GM21529 (cell line): ENCODE data around the gene FNIP2.

Experiments used
- ATAC-seq: cut with Tn5 transposase; IDR thresholded peaks from one replicate; pipeline ENCODE4 v1.9.1; 2021; ENCODE audit not compliant: unreplicated experiment

Gene FNIP2

DNA sequence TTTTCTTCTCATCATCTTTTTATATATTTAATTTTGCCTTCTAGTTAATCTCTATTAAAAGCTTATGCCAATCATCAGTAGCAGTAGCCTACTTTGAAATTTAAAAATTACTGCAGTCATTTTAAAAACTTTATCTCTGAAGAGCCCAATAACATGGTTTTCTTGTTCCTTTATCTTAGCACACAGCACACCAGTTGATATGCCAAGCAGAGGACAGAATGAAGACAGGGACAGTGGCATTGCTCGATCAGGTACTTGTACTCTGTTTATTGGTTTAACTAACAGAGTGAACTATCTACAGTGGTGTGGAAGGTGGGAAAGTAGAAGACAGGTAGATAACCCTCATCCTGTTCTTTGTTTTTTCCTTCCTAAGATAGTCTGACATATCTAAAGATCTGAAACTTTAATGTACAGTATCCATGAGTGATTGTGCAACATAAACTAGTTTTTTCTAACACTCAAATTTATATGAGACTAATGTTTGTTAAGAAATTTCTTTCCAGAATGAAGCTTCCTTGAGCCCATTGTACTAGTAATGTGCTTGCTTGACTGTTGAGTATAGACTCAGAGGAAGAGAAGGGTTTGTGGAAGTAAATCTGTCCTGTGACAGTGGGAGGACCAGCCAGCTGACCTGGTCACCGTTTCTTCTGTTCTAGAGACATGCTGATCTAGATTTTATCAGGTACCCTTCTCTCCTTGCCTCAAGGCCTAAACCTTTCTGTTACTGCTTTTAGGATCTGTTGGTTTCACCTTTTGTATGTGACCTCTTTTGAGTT lies 66.6 kb downstream of the FNIP2 start:
- ATAC-seq, result no peak

DNA sequence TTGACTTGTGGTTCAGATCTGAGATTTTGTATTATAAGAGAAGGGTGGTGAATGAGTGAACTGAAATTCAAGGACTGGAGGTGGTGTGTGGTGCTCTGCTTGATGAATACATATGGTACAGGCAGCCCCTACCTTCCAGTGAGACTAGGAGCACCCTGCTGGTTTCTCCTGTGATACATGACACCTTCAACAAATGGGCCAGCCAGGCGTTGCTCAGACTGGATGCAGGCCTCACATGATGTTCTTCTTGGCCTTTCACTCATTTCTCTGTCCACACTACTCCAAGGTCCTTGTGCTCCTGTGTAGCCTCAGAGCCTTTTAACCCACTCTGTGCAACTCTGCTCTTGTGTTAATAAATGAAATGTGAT lies 67.2 kb downstream of the FNIP2 start:
- no peak for ATAC-seq

DNA sequence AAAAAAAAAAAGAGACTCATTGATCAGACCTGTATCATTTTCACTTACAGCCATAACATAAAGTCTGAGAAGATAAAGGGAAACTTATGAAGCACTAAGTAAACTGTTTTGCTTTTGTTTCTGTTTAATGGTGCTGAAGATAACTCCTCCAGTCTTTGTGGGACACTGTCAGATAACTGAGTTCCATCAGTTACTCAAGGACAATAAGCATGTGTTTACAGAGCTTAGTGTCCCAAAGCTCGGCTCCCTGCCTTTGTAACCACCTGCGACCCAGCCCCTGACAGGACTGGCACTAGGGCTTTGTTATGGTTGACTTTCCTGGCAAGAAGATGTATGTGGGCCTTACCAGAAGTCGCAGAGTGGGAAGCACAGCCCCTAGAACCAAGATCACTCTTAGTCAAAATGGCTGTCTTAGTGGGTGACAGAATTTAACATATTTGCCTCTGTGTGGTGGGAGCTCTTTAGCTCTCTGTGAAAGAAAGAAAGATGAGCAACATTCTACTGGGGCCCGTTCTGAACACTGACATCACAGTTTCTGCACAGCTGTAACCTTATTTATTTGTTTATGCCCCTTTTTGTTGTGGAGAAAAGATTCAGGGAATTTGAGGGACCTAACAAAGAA lies 68.1 kb downstream of the FNIP2 start:
- no peak for ATAC-seq

DNA sequence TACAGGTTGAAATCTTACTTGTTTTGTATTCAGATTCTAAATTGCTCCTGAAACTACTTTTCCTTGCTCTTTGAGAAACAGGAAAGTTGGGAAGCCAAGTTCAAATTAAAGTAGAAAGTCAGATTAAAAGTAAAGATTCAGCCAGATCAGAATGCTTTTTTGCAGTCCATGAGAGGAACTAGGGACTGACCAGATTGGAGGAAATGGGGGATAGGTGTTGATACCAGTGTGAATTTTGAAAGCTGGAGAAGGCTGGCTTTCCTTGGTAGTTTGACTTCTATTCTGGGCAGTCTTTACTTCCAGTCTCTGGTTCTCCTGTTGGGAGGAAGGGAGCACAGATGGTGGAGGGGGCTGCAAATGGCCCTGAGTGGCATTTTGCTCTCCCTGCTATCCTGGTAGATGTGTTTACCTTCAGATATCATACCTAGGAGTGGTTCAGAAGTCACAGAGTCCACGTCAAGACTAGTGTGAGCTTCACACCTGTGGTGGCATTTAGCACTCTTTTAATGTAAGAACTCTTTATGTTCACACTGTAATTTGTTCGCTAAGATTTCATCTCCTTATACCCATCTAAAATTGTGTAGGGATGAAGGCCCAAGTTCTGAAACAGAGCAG lies 68.8 kb downstream of the FNIP2 start:
- ATAC-seq, result no peak

DNA sequence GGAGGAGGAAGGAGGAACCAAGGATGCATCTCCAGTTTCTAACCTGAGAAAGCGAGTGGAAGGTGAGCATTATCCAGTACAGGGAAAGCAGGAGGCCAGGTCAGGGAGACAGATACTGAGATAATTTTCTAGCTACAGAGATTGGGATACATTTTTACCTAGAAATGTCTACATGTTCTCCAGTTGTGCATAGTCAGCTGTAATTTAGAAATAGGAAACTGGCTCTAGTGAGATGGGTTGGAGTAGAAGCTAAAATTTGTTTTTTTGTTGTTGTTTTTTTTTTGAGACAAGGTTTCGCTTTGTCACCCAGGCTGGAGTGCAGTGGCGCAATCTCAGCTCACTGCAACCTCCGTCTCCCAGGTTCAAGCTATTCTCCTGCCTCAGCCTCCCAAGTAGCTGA lies 71.3 kb downstream of the FNIP2 start:
- ATAC-seq, result no peak

DNA sequence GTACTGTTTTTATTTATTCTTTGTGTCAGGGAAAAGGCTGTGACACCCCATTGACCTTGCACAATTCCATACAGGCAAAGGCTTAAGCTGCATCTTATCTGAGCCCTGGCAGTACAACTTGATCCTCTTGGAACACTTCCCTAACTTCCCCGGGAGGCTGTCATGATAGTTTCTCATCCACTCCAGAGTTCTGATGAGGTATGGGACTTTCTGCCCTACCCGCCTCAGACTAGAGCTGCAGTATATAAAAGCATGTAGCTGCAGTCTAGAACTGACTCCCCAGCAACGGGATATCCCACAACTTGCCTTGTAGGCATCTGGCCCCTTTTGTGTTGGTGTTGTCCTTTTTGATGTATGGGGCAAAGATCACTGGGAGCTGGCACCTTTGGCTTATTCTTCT lies 72.7 kb downstream of the FNIP2 start:
- ATAC-seq, result no peak

DNA sequence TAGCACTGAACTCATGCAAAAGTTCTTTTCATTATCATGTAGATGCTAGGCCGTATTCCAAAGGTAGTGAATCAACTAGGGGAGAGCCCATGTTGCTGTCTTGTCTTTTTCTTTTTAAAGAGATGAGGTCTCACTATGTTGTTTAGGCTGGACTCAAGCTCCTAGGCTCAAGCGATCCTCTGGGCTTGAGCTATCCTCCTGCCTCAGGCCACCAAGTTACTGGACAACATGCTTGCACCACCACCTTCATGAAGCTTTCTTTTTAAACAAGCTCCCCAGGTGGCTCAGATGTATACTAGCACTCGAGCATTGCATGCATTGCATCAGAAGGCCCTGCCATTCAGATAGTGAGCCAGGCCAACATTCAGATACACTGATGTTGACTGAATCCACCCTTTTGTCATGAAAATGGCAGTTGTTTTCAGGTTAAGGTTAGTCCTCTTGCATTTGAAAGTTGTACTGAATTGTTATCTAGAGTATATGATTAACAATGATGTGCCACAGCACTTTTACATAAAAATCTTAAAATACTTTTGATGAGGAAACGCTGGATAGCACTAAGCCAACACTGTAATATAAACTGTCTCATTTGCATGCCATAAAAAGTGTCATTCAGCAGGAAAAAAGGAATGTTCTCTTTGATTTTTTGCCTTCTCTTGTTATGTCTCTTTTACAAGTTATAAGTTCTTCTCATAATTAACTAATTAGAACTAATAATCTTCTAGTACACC lies 76.7 kb downstream of the FNIP2 start:
- ATAC-seq, result no peak

DNA sequence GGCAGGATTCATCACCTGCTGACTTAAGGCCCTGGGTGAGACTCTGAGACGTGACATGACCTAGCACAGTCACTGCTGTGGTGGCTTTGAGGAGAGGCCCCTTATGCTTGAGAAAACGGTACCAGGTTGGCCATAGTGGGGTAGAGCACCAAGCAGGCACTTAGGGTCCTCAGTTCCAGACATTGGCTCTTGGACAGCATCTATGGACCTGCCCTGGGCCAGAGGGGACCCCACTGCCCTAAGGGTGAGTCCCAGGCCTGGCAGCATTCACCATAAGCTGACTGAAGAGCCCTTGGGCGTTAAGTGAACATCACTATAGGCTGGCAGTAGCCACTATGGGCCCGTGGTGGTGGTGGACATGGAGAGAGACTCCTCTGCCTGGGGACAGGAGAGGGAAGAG lies 78.7 kb downstream of the FNIP2 start:
- no peak for ATAC-seq

DNA sequence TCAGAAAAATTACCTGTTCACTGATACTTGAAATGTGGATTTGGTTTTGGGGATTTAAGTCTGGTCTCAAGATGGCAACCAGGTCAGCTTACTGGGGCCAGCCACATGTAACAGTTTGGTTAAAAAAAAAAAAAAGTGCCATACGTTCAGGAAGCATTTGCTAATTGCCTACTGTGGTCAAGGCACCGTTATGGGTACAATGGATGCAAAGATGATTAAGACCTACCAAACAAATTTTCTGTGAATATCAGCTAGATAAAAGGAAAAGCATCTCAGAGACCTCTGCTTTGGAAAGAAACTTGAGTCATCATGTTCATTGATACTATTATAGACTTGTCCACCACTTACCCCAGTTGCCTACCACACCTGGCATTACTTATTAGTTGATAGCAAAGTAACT lies 80.9 kb downstream of the FNIP2 start:
- no peak for ATAC-seq

DNA sequence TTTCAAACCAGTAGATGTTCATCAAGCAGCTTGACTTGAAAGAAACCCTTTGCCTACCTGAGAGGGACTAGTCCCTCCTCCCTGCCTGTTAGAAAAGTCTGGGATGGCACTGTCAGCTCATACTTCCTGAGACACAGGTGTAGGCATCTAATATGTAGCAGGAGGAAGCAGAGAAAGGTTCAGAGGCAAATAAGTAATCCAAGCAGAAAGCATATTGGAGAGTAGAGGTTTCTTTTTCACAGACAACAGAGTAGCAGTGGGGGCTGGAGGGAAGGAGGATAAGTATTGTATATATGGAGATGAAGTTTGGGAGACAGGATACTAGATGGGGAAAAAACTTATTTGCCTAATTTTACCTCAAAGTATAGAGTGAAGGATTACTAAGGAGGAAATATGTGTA lies 81.5 kb downstream of the FNIP2 start:
- no peak for ATAC-seq

DNA sequence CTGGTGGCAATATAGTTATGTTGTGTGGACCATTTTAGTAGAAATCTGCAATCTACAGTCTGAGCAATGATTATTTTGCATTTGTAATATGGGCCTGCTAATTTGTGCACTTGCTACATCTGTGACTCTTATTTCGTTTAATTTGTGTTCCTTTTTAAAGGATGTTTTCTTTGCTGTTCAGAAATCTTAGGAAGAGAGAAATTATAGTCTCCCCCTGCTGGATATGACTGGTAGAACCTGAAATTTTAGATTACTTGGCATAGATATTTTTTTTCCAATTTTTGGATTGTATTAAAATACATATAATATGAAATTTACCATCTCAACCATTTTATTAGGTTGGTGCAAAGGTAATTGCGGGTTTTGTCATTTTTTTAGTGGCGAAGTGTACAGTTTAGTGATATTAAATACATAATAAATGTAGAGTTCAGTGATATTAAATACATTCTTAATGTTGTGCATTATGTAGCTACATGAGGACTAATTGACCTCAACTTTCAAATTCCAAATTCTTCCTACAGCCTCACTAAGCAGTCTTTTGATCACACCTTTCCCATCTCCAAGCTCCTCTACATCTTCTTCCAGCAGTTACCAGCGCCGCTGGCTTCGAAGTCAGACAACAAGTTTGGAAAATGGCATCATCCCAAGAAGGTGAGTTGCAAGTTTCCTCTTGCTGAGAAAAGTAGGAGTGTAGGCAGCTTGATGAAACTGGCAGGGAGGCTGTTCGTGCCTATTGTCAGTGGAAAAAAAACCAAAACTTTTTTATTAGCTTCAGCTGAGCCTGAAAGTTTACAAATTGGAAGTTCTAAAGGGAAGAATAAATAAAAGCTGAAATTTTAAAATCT lies 82.2 kb downstream of the FNIP2 start:
- no peak for ATAC-seq

DNA sequence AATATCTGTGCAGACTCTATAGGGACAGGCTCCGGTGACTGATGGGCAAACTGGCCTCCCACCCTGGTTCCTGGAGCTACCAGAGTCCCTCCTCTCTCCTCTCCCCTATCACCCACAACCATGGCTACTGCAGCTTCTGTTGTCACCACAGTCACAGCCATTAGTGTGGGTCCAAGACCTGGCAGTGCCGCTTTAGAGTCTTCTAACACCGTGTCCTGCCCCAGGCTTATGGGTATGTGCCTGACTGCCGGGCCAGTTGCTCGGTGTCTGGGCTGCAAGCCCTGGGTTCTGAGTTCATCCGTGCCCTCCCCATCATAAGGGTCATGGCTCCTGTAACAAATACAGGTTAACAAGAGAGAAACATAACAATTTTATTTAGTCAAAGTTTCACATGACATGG lies 85.4 kb downstream of the FNIP2 start:
- ATAC-seq, result no peak

DNA sequence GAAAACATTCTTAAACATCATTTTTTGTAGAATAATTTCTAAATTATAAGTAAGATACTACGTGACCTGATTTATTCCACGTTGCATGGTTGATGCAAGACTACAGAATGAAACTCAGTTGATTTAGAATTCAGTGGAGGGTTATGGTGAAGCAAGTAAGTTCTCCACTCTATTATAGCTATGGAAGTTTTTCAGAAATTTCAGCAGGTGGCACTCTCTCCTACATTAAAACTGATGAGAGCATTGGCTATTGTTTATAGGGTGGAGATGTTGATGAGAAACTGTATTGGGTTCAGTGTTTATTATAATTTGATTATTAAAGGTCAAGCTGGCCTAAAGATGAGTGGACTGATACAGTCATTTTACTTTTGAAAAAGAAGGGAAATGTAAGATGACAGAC lies 88.0 kb downstream of the FNIP2 start:
- ATAC-seq, result peak; percentile 65

DNA sequence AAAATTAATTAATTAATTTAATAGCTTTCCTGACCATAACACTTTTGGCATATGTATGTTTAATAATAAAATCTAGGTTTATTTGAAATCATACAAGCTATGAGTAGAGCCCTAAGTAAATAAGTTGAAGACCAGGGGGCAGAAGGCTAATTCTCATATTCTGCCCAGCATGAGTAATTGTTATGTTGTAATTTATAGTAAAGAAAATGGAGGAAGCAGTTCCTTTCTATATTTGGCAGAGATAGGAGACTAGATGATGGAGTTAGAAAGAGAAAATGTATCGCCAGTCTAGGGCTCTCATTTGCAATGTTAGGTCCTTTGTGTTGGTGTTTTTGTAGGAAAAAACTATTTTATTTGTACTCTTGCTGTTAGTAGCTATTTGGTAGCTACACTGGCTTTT lies 89.1 kb downstream of the FNIP2 start:
- no peak for ATAC-seq

DNA sequence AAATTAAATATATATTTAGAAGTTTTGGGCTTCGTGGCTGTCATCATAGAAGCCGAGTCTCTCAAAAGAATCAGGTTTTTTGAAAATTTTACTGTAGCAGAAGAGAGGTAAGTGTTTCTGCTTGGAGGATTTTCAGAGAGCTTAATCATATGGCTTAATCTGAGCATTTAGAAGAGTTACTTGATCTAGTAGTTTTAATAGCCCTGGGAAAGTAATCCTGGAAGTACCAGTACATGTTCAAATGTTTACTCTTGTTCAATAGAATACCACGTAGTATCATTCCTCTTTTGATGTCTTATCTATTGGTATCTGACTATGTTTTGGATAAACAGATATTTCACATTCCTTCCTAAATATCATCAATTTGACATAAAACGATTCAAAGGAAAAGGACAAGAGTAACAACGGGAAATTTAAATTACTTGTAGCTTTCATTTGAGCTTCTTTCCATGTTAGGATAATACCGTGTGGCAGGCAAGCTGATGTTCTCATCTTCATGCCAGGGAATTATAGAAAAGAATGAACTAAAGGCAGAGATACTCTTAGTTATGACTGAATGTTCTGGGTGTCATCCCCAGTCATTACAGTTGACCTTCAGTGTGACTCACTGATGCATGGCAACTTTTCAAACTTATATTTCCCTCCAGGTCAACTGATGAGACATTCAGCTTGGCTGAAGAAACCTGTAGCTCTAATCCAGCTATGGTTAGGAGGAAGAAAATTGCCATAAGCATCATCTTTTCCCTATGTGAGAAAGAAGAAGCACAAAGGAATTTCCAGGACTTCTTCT lies 89.8 kb downstream of the FNIP2 start:
- ATAC-seq, result no peak

DNA sequence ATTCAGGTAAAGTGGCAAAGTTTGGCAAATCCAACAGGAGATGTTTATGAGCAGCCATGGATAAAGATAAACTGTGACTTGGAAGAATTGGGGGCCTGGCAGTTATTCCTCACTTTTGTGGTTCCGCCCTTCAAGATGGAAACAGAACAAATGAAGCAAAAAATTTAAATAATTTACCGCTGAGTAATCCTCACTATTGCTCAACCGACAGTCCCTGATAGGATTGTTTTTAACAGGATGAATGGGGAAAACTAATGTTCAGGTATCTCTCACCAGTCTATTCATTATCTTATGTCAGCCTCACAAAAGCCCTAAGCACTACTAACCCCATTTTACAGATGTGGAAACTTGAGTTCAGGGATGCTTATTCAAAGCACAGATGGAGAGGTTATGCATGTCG lies 90.8 kb downstream of the FNIP2 start:
- no peak for ATAC-seq

DNA sequence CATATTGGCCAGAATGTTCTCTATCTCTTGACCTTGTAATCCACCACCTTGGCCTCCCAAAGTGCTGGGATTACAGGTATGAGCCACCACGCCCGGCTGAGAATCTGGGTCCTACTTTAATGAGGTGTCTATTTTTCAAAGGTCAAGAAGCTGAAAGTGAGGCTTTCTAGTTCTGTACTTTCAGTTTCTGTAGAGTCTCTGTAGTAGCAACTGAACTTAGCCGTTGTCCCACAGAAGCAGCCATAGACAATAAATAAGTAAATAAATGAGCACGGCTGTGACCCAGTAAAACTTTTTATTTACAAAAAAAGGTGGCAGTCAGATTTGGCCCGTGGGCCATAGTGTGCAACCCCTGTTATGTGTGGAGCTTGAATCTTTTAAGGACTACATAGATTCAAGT lies 92.0 kb downstream of the FNIP2 start:
- peak; percentile 83 for ATAC-seq

DNA sequence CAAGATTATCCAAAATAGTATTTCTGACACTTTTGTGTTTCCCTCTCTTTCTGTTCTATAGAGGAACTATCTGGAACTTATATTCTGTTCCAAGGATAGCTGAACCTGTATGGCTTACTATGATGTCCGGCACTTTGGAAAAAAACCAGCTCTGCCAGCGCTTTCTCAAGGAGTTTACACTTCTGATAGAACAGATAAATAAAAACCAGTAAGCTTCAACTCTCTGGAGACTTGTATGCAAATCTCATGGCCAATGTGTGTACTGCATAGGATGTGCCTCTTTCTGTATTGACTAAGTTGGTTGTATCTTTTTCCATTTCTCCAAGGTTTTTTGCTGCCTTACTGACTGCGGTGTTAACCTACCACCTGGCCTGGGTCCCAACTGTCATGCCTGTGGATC lies 92.5 kb downstream of the FNIP2 start:
- peak; percentile 40 for ATAC-seq

DNA sequence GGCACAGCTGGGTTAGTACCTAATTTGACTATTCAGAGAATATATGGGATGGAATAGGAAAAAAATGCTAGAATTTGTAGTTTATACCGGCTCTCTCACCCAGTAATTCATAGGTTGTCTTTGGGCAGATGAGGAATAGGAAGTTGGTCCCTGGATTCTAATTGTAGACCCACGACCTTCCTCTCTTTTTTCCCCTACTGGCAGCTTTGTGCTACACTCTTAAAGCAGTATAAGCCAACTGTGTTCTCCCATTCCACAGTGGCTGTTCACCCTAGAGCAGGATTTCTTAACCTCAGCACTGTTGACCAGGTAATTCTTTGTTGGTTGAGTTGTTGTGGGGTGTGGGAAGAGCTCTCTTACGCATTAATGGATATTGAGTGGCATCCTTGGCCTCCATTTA lies 92.9 kb downstream of the FNIP2 start:
- no peak for ATAC-seq

DNA sequence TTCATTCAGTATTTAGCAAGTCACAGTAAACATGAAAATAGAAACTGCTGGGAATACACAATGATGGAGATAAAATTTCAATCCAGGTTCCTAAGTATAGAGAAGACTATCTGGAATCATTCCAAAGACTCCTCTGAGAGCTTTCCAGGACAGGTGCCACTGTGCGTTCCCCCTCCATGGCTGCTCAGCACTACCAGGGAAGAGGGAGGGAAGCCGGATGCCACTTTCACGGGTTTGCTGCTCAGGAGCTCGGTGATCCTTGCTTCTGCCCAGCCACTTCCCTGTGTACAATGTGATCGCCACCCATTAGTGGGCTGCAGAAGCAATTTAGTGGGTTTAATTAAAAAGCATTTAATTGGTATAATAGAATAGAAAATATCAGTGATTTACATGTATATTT lies 94.5 kb downstream of the FNIP2 start:
- ATAC-seq, result no peak
